ENCODE measurements around the gene FABP6. TPM values are rescaled to one million over a fixed set of nuclear protein-coding genes. Genes with fewer than 3 reads are reported as not detected.

Gene FABP6, protein sequence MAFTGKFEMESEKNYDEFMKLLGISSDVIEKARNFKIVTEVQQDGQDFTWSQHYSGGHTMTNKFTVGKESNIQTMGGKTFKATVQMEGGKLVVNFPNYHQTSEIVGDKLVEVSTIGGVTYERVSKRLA
- total RNA-seq (2022; extraction: Qiagen RNA extraction; ENCODE audit: low read depth), result 0.57 to 1.0 TPM (median 0.85 TPM) in 5 replicates

DNA sequence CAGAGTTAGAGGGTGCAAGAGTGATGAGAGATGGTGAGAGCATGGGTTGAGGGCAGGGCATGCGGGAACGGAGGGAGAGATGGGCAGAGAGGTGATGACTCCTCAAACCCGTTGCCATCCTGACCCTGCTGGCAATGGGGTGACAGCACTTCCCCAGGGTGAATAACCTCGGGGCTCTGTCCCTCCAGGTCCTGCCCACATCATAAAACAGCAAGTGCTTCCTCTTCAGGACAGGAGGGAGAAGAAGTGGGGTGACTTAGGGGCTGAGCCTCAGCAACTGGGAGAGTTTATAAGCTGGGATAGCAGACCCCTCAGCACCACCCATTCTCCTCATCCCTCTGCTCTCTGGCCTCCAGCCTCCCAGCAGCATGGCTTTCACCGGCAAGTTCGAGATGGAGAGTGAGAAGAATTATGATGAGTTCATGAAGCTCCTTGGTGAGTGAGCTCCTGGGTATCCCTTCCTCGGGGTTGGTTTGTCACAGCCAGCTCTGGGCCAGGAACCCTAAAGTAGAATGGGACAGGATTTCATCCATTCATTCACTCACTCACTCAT is at the start of gene FABP6:
Gene FABP6 (plus strand): TSS at position 317 of the 553 bp plus-strand sequence. CDS start 52 bp downstream, at position 369.

Other genes starting within 250 kb of the FABP6 start
- 59.2 to 70.4 TPM (median 69.1 TPM) in 5 replicates for gene TTC1, start 220.4 kb upstream of the FABP6 start, total RNA-seq (2022; extraction: Qiagen RNA extraction; ENCODE audit: low read depth)
- gene PWWP2A, start 110.1 kb upstream of the FABP6 start, total RNA-seq (2022; extraction: Qiagen RNA extraction; ENCODE audit: low read depth), result 9.3 to 11.9 TPM (median 11.1 TPM) in 5 replicates
- gene CCNJL, start 83.1 kb downstream of the FABP6 start, total RNA-seq (2022; extraction: Qiagen RNA extraction; ENCODE audit: low read depth), result 11.2 to 14.0 TPM (median 12.4 TPM) in 5 replicates
- 0.07 to 0.19 TPM (median 0.11 TPM) in 3 of 5 replicates, not detected in the others for gene C1QTNF2, start 141.1 kb downstream of the FABP6 start, total RNA-seq (2022; extraction: Qiagen RNA extraction; ENCODE audit: low read depth)
- 1.3 to 2.7 TPM (median 2.5 TPM) in 5 replicates for gene FAM200C, start 170.5 kb downstream of the FABP6 start, total RNA-seq (2022; extraction: Qiagen RNA extraction; ENCODE audit: low read depth)
- 41.7 to 66.1 TPM (median 52.3 TPM) in 5 replicates for gene SLU7, start 189.6 kb downstream of the FABP6 start, total RNA-seq (2022; extraction: Qiagen RNA extraction; ENCODE audit: low read depth)
- gene PTTG1, start 192.3 kb downstream of the FABP6 start, total RNA-seq (2022; extraction: Qiagen RNA extraction; ENCODE audit: low read depth), result 194 to 300 TPM (median 218 TPM) in 5 replicates

Data from A549 treated with DMSO at 1 μM for 4 hours (cell line).